Heart left ventricle (tissue), 13 donors: ENCODE results near the gene SIM2.

Experiments
- CTCF ChIP-seq, 12 donors: fragments of 200-600 bp; sonication (generic) in 4 of 12; IDR thresholded peaks; one replicate each; pipeline versions ENCODE4 v1.5.0 to v1.8.0; 2018 to 2022; ENCODE audit warnings: antibody characterized with exemption in 12 of 12, mild to moderate bottlenecking in 5 of 12
- POLR2A ChIP-seq, 2 donors: fragments of 450-650 bp; IDR thresholded peaks; one replicate each; pipeline ENCODE4 v1.6.1; 2017; ENCODE audit warnings: antibody characterized with exemption in 2 of 2, mild to moderate bottlenecking in 2 of 2, moderate library complexity in 2 of 2
- donor health status: ischemic (EF 13 %, LVEDD 7.1; RV severe dilation, severe dysfunction).
- donor health status: DM: no; HTN: yes; CAD: no.
- donor health status: DM: no; HTN: no; CAD: no.
- donor health status: ischemic (EF 25% LVEDD 6.9; RV normal size, moderate dysfunction).
- donor health status: ischemic (EF 25% LVEDD 5.7; RV mildly dilated, moderate dysfunction).
- donor health status: ischemic (EF 35%, LVEDD 5.7; RV mildly dilated, moderate dysfunction).
- donor health status: nonischemic (EF 11% LVEDD 7.7; RV severe dilation, severe dysfunction).
- donor health status: DM: yes; HTN: yes; CAD: no.
- donor health status: PGD.
- donor health status: ischemic (EF 29% LVEDD 5.4; RV normal size, mild dysfunction).
- donor health status: nonischemic (EF 23%, LVEDD 6.1; RV moderate dilation, normal function).

GRCh38 chr21:36699546-36700294 lies 805 bp downstream of the SIM2 start:
- TF ChIP-seq CTCF (IDR thresholded peaks at IDR 0.05) (no peak), POLR2A (IDR thresholded peaks at IDR 0.05) (no peak)
